Activated CD4-positive, alpha-beta T cell treated with anti-CD3 and anti-CD28 coated beads for 36 hours (primary cell): ENCODE results near the gene FAS. TPM values are rescaled to one million over a fixed set of nuclear protein-coding genes. Genes with fewer than 3 reads are reported as not detected.

Experiments
- ATAC-seq: fragments of 200-7000 bp; cut with Tn5 transposase; one replicate; pipeline ENCODE4 v1.10.0; 2021; ENCODE audit warnings: mild to moderate bottlenecking, moderate library complexity
- CTCF ChIA-PET: fragments of 350-600 bp; sonication (Branson Sonifier 250); formaldehyde crosslinking; loops from one replicate; lab custom pipeline; 2021; ENCODE audit warnings: antibody characterized with exemption; lab: Charles Lee
- POLR2A ChIA-PET: fragments of 350-600 bp; sonication (Branson Sonifier 250); formaldehyde crosslinking; loops from one replicate; lab custom pipeline; 2021; ENCODE audit warnings: antibody characterized with exemption, inconsistent platforms; lab: Charles Lee
- DNase-seq: peaks from one replicate; pipeline ENCODE4 v3.0.0-alpha.2; 2020
- H3K27ac Mint-ChIP-seq: one replicate; pipeline ENCODE4 v1.8.0; 2021; ENCODE audit warnings: mixed read lengths
- H3K27me3 Mint-ChIP-seq: one replicate; pipeline ENCODE4 v1.8.0; 2021; ENCODE audit warnings: mixed read lengths
- H3K36me3 Mint-ChIP-seq: one replicate; pipeline ENCODE4 v1.8.0; 2021; ENCODE audit warnings: low read depth, mixed read lengths
- H3K4me1 Mint-ChIP-seq: one replicate; pipeline ENCODE4 v1.8.0; 2021; ENCODE audit warnings: mixed read lengths
- H3K4me3 Mint-ChIP-seq: one replicate; pipeline ENCODE4 v1.8.0; 2021; ENCODE audit warnings: mild to moderate bottlenecking, moderate library complexity, mixed read lengths
- H3K9me3 Mint-ChIP-seq: one replicate; pipeline ENCODE4 v1.8.0; 2021; ENCODE audit warnings: low read depth, mixed read lengths
- intact Hi-C, 2 experiments: fragments of 100-400 bp; cut with DNase I in 1 of 2; cut with micrococcal nuclease in 1 of 2; formaldehyde crosslinking; loops; one replicate each; pipeline versions ENCODE4 v1.14.2 to v1.15.1; 2022 to 2024; cut with DNase I, micrococcal nuclease
- total RNA-seq, 2 experiments: library from RNA; stranded (reverse); gene quantifications; one replicate each; pipeline ENCODE4 v1.2.3, GENCODE V29; 2021

FAS gene
- total RNA-seq, 2 experiments from 2014 or later = 34.1 to 34.9 TPM

DNA sequence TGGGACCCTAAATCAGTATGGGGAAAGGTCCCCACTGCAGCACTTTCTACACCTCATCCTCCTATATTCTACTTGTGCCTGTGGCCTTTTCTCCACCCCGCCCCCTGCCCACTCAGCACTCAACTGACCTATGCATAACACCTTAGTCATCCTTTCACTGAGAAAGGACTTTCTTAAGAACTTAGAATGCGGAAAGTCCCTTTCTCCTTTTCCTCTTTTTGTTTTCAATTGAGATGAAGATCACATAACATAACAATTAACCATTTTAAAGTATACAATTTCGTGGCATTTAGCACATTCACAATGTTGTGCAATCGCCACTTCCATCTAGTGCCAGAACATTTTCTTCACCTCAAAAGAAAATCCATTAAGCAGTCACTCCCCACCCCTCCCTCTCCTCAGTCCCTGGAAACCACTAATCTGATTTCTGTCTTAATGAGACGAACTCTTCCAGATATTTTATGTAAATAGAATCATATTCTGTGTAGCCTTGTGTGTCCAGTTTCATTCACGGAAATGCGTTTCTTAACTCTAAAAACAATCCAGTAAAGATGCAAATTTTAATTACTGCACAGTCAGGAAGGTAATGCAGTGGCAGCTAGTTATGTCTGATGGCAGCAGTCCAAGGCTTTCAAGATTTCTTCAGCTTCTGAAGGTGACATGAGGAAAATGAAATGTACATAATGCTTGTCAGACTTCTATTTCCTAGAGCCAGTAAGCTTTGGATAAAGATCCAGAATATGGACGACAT is 41.7 kb downstream of the FAS start:
- no peaks in the 10 kb centered on the region for H3K9me3 Mint-ChIP-seq
- intact Hi-C loops = loop anchor here (1.0 to 10.0 kb wide), 5 partner anchors 50 to 532 kb away; no protein-coding TSS in a partner anchor
- DNase-seq = peak; percentile 84

DNA sequence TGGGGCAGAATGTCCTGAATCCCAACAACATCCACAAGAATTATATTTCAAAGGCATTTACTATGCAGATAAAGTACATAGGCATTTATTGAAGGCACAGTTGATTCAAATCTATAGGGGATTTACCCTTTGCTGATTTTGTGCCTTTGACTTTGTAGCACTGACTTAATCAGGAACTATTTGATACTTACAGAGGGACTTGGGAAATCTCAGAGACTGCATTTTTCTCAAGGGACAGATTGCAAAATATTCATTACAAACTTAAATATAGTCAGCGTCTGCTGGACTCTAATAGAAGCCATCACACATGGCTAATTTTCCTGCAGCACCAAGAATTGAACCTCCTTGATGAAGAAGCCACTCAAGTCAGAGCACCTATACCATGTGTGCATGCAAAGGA is 44.9 kb downstream of the FAS start:
- no peaks in the 10 kb centered on the region for H3K9me3 Mint-ChIP-seq
- DNase-seq (no peak), ATAC-seq (no peak)
- no peak overlapping the region for H3K4me3 Mint-ChIP-seq
- no peaks in the 10 kb centered on the region for H3K36me3 Mint-ChIP-seq
- peaks cover 23% of the 10 kb centered on the region for H3K4me1 Mint-ChIP-seq
- no peak overlapping the region for H3K27ac Mint-ChIP-seq
- peaks cover 3% of the 10 kb centered on the region for H3K27me3 Mint-ChIP-seq
- intact Hi-C loops = loop anchor here in 1 of 2 experiments (10.0 kb wide), 1 partner anchor 529 kb away; no protein-coding TSS in a partner anchor
- ChIA-PET POLR2A (no interaction called here), CTCF (interaction anchor here (2.1 kb wide), 1 partner anchor 183 kb away, joined by 9 read pairs; no protein-coding TSS in a partner anchor)

More for the DNA sequence above, 41.7 kb downstream of the FAS start:
- CTCF ChIA-PET = interaction anchor here (1.3 to 4.6 kb wide), 9 partner anchors 12 to 186 kb away, joined by 3 to 84 read pairs (median 17); partner anchors contain the start of gene CH25H
- H3K27me3 Mint-ChIP-seq = no peaks in the 10 kb centered on the region
- H3K36me3 Mint-ChIP-seq = no peaks in the 10 kb centered on the region
- H3K4me1 Mint-ChIP-seq = peaks cover 32% of the 10 kb centered on the region
- peak overlapping the region; percentile 67 for H3K27ac Mint-ChIP-seq
- peak; percentile 88 for ATAC-seq
- peak overlapping the region; percentile 46 for H3K4me3 Mint-ChIP-seq
- POLR2A ChIA-PET = interaction anchor here (0.5 kb wide), 1 partner anchor 186 kb away, joined by 3 read pairs; no protein-coding TSS in a partner anchor

DNA sequence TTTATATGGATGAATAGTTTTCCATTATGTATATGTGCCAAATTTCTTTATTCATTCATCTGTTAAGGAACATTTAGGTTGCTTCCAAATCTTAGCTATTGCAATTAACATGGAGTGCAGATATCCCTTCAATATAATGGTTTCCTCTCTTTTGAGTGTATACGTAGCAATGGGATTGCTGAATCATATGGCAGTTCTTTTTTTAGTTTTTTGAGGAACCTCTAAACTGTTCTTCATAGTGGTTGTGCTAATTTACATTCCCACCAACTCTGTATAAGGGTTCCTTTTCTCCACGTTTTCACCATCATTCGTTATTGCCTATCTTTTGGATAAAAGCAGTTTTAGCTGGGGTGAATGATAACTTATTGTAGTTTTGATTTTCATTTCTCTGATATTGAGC is 46.5 kb downstream of the FAS start:
- Mint-ChIP-seq H3K4me1 (peaks cover 11% of the 10 kb centered on the region), H3K4me3 (no peak overlapping the region), H3K36me3 (no peaks in the 10 kb centered on the region), H3K27ac (no peak overlapping the region), H3K9me3 (no peaks in the 10 kb centered on the region), H3K27me3 (peaks cover 3% of the 10 kb centered on the region)
- no peak for ATAC-seq
- ChIA-PET POLR2A (no interaction called here), CTCF (interaction anchor here (1.2 to 1.6 kb wide), 5 partner anchors 21 to 180 kb away, joined by 3 to 6 read pairs (median 4); partner anchors contain the start of genes CH25H and FAS)
- no peak for DNase-seq
- intact Hi-C loops = loop anchor here in 1 of 2 experiments (10.0 kb wide), 1 partner anchor 528 kb away; no protein-coding TSS in a partner anchor

DNA sequence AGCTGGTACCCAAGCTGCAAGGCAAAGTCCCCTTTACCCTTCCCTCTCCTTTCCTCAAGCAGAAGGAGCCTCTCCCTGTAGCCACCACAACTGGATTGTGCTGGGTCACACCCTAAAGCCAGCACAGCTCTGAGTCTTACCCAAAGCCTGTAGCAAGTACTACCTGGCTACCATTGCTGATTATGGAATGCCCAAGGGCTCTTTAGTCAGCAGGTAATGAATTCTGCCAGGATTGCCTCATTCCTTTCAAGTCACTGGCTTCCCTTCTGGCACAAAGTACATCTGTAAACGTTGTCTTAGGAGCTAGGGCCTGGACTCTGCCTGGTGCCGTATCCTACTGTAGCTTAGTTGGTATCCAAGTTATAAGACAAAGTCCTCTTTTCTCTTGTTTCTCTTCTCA is 52.0 kb downstream of the FAS start:
- no peaks in the 10 kb centered on the region for H3K4me1 Mint-ChIP-seq
- DNase-seq = no peak
- ChIA-PET POLR2A (no interaction called here), CTCF (interaction anchor here (1.0 to 1.3 kb wide), 4 partner anchors 13 to 176 kb away, joined by 3 to 5 read pairs (median 4); no protein-coding TSS in a partner anchor)
- no peaks in the 10 kb centered on the region for H3K9me3 Mint-ChIP-seq
- H3K4me3 Mint-ChIP-seq = no peak overlapping the region
- H3K27ac Mint-ChIP-seq = no peak overlapping the region
- H3K36me3 Mint-ChIP-seq = peaks cover 2% of the 10 kb centered on the region
- peaks cover under 1% of the 10 kb centered on the region for H3K27me3 Mint-ChIP-seq
- ATAC-seq = no peak
- intact Hi-C loops = no loop called here

DNA sequence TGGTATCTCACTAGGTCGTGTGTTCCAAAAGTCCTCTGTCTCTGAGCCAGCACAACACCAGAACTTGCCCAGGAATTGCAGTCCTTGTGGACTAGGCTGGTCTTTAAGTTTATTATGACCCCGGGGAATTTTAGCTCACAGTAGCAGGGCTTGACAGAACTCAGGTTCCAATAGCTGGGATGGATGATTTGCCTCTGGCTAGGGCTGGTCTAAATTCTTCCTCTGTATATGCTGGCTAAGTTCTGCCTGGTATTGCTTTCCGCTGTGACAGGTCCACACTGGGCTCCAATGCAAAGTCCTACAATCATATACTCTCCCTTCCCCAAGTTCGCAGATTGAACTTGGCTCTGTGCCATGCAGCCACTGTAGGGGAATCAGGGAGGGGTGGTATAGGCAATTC is 52.5 kb downstream of the FAS start:
- intact Hi-C loops = no loop called here
- no peak for DNase-seq
- Mint-ChIP-seq H3K27me3 (no peaks in the 10 kb centered on the region), H3K36me3 (peaks cover 2% of the 10 kb centered on the region), H3K4me1 (no peaks in the 10 kb centered on the region), H3K9me3 (no peaks in the 10 kb centered on the region), H3K4me3 (no peak overlapping the region), H3K27ac (no peak overlapping the region)
- ChIA-PET CTCF (interaction anchor here (1.0 to 1.3 kb wide), 4 partner anchors 13 to 175 kb away, joined by 3 to 5 read pairs (median 4); no protein-coding TSS in a partner anchor), POLR2A (no interaction called here)
- no peak for ATAC-seq

- Mint-ChIP-seq H3K4me3 (no peak overlapping the region), H3K9me3 (no peaks in the 10 kb centered on the region), H3K27ac (no peak overlapping the region), H3K27me3 (no peaks in the 10 kb centered on the region), H3K4me1 (no peaks in the 10 kb centered on the region), H3K36me3 (peaks cover 2% of the 10 kb centered on the region)
- DNase-seq (no peak), ATAC-seq (no peak)
- POLR2A ChIA-PET = no interaction called here
- CTCF ChIA-PET = no interaction called here
- intact Hi-C loops = no loop called here
These were observed 56.8 kb downstream of the FAS start for GRCh38 chr10:89047397-89047796.

DNA sequence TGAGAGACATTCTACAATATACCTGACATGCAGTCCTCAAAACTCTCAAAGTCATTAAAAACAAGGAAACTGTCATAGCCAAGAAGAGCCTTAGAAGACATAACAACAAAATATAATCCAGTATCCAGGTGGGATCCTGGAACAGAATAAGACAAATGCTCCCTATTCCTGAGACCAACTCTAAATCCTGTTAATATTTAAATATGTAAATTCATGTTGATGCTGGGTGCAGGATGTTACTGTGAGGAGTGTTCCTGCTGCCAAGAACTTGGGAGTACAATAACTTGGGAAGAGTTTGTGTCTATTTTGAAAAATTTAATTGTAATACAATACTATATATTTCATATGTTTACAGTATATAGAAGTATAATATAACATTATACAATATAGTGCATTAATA is 61.0 kb downstream of the FAS start:
- no peaks in the 10 kb centered on the region for H3K9me3 Mint-ChIP-seq
- ChIA-PET POLR2A (no interaction called here), CTCF (no interaction called here)
- H3K36me3 Mint-ChIP-seq = no peaks in the 10 kb centered on the region
- no peaks in the 10 kb centered on the region for H3K27me3 Mint-ChIP-seq
- ATAC-seq (no peak), DNase-seq (no peak)
- intact Hi-C loops = no loop called here
- H3K4me1 Mint-ChIP-seq = no peaks in the 10 kb centered on the region
- H3K27ac Mint-ChIP-seq = no peak overlapping the region
- H3K4me3 Mint-ChIP-seq = no peak overlapping the region

DNA sequence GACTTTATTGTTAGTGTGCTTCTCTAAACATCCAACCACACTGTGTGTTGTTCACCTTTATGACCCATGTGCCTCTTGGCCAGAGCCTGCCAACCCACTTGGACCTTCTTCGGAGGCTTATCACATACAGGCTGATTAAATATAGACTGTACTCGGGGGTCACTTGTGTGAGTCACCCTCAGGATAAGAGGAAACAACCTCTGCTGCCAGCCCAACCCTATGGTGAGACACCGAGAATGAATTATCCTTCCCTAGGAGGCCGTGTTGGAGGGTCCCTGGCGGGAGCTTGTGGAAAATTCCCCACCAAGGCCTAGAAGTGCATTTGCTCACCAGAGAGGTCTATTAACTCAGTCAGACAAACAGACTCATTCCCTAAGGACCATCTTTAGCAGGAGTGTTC is 63.0 kb downstream of the FAS start:
- Mint-ChIP-seq H3K27ac (no peak overlapping the region), H3K27me3 (no peaks in the 10 kb centered on the region), H3K9me3 (no peaks in the 10 kb centered on the region), H3K4me1 (no peaks in the 10 kb centered on the region), H3K36me3 (no peaks in the 10 kb centered on the region), H3K4me3 (no peak overlapping the region)
- CTCF ChIA-PET = interaction anchor here (1.4 kb wide), 1 partner anchor 163 kb away, joined by 3 read pairs; no protein-coding TSS in a partner anchor
- ATAC-seq (no peak), DNase-seq (no peak)
- POLR2A ChIA-PET = no interaction called here
- intact Hi-C loops = no loop called here

DNA sequence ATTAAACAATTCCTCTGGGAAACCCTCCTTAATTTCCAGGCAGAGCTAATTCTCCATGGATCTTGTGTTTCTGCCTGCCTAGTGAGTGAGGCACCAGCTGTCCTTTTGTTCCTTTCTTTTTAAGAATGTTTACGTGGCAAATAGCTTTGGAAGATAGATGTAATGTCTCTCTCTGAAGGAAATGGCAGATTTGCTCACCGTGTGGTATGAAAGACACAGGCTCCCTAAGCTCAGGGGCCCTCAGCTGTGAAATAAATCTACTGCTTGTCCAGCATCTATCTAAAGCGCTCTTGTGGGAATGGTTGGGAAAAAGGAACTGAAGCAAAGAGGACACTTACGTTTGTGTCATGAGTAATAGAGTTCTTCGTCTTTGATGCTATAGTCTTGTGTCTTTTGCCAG is 64.6 kb downstream of the FAS start:
- ChIA-PET CTCF (interaction anchor here (1.3 to 1.5 kb wide), 3 partner anchors 16 to 161 kb away, joined by 3 to 6 read pairs (median 3); no protein-coding TSS in a partner anchor), POLR2A (no interaction called here)
- Mint-ChIP-seq H3K27ac (no peak overlapping the region), H3K9me3 (no peaks in the 10 kb centered on the region), H3K36me3 (no peaks in the 10 kb centered on the region), H3K4me1 (no peaks in the 10 kb centered on the region), H3K4me3 (no peak overlapping the region), H3K27me3 (no peaks in the 10 kb centered on the region)
- intact Hi-C loops = no loop called here
- ATAC-seq (no peak), DNase-seq (no peak)

GRCh38 chr10:89062861-89063260 is 72.3 kb downstream of the FAS start:
- CTCF ChIA-PET = interaction anchor here (0.6 to 1.2 kb wide), 3 partner anchors 33 to 293 kb away, joined by 3 to 7 read pairs (median 3); no protein-coding TSS in a partner anchor
- intact Hi-C loops = no loop called here
- DNase-seq = peak; percentile 13

GRCh38 chr10:89063465-89063864 is 72.9 kb downstream of the FAS start:
- DNase-seq = no peak
- CTCF ChIA-PET = interaction anchor here (0.7 to 1.0 kb wide), 2 partner anchors 11 to 294 kb away, joined by 3 read pairs; no protein-coding TSS in a partner anchor
- intact Hi-C loops = no loop called here
- H3K4me1 Mint-ChIP-seq = peaks cover 3% of the 10 kb centered on the region
- peaks cover 7% of the 10 kb centered on the region for H3K27me3 Mint-ChIP-seq
- no peaks in the 10 kb centered on the region for H3K9me3 Mint-ChIP-seq
- no peak overlapping the region for H3K4me3 Mint-ChIP-seq
- POLR2A ChIA-PET = interaction anchor here (0.7 kb wide), 1 partner anchor 11 kb away, joined by 4 read pairs; no protein-coding TSS in a partner anchor
- H3K27ac Mint-ChIP-seq = no peak overlapping the region
- ATAC-seq = no peak
- no peaks in the 10 kb centered on the region for H3K36me3 Mint-ChIP-seq

More at GRCh38 chr10:89062861-89063260, 72.3 kb downstream of the FAS start:
- Mint-ChIP-seq H3K36me3 (no peaks in the 10 kb centered on the region), H3K27ac (no peak overlapping the region), H3K4me1 (peaks cover 3% of the 10 kb centered on the region), H3K9me3 (no peaks in the 10 kb centered on the region), H3K4me3 (no peak overlapping the region), H3K27me3 (peaks cover 7% of the 10 kb centered on the region)
- peak; percentile 19 for ATAC-seq
- POLR2A ChIA-PET = no interaction called here
